Hematopoietic multipotent progenitor cell treated with erythropoietin and hydrocortisone succinate and interleukin-3 and kit ligand, for 15 days (in vitro differentiated cells): ENCODE measurements around the gene C17orf75.
"Not testable (repeated sequence)": the region's sequence is repeated elsewhere in the genome, so short reads cannot be mapped to it uniquely, and the experiment has no call there.

Source experiments
- DNase-seq: peaks from one replicate; pipeline ENCODE4 v3.0.0-alpha.2; 2015; ENCODE audit warnings: low spot score

The C17orf75 gene, protein sequence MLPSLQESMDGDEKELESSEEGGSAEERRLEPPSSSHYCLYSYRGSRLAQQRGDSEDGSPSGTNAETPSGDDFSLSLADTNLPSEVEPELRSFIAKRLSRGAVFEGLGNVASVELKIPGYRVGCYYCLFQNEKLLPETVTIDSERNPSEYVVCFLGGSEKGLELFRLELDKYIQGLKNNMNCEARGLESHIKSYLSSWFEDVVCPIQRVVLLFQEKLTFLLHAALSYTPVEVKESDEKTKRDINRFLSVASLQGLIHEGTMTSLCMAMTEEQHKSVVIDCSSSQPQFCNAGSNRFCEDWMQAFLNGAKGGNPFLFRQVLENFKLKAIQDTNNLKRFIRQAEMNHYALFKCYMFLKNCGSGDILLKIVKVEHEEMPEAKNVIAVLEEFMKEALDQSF

GRCh38 chr17:32341857-32342602 is at the start of gene C17orf75:
Gene C17orf75, minus strand, starts transcription at chr17:32342173. Its CDS starts 34 bp downstream, at chr17:32342139.
- DNase-seq: peak; percentile 78

- no peak for DNase-seq
Measured at GRCh38 chr17:32388613-32389459, 46.9 kb upstream of the C17orf75 start.

DNA sequence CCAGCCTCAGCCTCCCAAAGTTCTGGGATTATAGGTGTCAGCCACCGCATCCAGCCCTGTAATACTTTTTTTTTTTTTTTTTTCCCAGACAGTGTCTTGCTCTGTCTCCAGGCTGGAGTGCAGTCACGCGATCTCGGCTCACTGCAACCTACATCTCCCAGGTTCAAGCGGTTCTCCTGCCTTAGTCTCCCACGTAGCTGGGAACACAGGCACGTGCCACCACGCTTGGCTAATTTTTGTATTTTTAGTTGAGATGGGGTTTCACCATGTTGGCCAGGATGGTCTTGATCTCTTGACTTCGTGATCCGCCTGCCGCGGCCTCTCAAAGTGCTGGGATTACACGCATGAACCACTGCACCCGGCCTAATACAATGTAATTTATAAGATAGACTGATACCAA is 46.2 kb upstream of the C17orf75 start:
- DNase-seq: not testable (repeated sequence)

DNA sequence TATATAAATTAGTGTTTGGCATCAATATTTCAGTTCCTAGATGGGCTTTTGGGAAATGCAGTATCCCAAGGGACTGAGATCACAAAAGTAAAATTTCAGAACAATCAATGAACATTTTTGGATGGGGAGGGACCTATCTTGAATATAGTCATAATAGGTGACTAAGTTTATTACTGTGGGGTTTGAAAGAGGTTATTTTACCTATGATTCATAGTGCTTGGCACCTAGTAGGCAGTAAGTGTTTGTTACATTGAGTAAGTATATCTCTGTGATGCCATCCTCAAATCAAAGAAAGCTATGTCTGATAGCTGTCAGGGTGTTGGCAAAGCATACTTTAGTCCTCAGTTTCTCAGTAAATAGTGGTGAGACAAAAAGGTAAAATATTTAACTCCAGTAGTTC is 44.9 kb upstream of the C17orf75 start:
- no peak for DNase-seq

- no peak for DNase-seq
Measured at GRCh38 chr17:32385971-32386370, 44.0 kb upstream of the C17orf75 start.

DNA sequence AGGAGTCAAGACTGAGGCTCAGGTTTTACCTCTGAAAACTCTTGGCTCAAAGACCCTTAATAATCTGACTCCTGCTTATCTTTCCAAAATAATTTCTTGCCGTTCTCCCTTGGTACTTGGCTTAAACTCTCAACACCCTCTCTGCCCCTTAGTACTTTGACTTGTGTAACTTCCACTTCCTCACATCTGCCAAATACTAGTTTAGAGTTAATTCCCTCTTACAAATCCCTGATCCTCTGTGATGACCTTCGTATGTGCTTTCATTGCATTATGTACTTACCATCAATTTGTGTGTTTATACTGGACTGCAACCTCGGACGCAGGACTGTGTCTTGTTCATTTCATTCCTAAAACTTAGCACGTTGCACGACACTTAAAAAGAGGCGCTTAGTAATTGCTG is 43.1 kb upstream of the C17orf75 start:
- DNase-seq: no peak

DNA sequence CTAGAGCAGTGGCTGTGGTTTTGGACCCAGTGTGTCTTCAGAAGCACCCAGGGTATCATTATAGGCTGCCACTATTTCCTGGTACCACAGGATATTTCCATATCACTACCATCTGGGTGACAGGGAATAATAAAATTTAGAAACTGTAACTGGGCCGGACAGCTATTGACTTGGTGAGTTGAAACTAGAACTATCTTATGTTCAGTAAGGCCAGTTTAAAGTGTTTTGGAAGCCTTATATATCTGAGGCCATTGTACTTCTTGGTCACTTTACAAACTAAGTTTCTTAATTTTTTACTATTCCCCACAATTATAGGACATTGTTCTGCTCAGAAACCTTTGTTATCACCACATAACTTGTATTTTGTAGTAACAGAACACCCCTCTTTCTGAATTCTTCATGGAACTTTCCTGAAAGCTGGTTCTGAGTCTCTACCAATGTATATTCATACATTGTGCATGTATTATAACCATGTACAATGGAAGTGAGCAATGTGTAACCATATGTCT is 42.0 kb upstream of the C17orf75 start:
- no peak for DNase-seq

- DNase-seq: no peak
Measured at GRCh38 chr17:32382526-32383223, 40.7 kb upstream of the C17orf75 start.

GRCh38 chr17:32370426-32370825 is 28.5 kb upstream of the C17orf75 start:
- DNase-seq: no peak

- no peak for DNase-seq
Measured at GRCh38 chr17:32361270-32361669, 19.3 kb upstream of the C17orf75 start.

DNA sequence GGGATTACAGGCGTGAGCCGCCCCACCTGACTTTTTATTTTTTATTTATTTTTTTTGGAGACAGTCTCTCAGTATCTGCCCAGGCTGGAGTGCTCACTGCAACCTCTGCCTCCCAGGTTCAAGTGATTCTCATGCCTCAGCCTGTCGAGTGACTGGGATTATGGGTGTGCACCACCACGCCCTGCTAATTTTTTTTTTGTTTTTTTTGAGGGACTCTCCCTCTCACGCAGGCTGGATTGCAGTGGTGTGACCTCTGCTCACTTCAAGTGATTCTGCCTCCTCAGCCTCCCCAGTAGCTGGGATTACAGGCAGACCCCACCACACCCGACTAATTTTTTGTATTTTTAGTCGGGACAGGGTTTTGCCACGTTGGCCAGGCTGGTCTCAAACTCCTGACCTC is 15.6 kb upstream of the C17orf75 start:
- DNase-seq: no peak

DNA sequence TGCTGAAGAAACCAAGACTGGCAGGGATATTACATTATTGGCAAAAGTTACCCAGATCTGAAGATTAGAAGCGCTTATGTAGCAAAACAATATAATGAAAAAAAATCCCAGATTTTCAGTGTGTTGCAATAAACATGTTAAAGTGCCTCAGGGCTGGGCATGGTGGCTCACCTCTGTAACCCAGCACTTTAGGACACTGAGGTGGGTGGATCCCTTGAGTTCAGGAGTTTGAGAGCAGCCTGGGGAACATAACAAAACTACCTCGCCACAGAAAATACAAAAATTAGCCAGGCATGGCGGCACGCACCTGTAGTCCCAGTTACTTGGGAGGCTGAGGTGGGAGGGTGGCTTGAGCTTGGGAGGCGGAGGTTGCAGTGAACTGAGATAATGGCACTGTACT is 14.8 kb upstream of the C17orf75 start:
- DNase-seq: no peak

DNA sequence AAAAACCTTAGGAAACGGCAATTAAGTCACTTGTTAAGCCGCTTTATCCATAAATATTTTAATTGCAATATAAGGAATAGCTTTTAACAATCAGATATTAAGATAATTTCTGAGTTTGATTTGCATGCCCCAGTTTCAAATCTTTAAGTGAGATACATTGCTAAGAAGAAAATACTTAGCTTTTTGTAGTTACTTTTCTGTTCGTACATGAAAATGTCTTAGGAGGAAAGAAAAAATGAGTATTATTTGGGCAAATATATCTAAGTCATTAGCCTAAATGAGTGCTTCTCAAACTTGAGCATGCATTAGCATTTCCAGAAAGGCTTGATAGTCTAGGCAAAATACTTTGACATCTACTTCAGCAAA is 14.4 kb upstream of the C17orf75 start:
- DNase-seq: no peak

- peak; percentile 38 for DNase-seq
Measured at GRCh38 chr17:32355649-32356377, 13.8 kb upstream of the C17orf75 start.

GRCh38 chr17:32352734-32353133 is 10.8 kb upstream of the C17orf75 start:
- DNase-seq: not testable (repeated sequence)

- DNase-seq: peak; percentile 74
Measured at GRCh38 chr17:32350666-32351418, 8.9 kb upstream of the C17orf75 start.

GRCh38 chr17:32349854-32350665 is 8.1 kb upstream of the C17orf75 start, which contains the start of gene ZNF207:
Gene ZNF207, plus strand, starts transcription at chr17:32350157. Its CDS starts 129 bp downstream, at chr17:32350286.
- peak; percentile 98 for DNase-seq

DNA sequence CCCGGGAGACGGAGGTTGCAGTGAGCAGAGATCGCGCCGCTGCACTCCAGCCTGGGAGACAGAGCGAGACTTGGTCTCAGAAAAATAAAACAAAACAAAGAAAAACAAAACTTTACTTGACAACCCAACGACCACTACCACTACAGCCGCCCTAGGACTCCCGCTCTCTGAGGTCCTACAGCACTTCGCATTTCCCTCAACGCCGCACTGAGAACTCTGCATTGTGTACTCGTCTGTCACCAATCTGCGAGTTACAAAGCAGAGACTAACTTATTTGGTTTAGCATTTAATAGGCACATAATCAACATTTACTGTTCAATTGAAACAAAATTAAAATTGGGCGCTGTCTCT is 7.5 kb upstream of the C17orf75 start:
- no peak for DNase-seq

DNA sequence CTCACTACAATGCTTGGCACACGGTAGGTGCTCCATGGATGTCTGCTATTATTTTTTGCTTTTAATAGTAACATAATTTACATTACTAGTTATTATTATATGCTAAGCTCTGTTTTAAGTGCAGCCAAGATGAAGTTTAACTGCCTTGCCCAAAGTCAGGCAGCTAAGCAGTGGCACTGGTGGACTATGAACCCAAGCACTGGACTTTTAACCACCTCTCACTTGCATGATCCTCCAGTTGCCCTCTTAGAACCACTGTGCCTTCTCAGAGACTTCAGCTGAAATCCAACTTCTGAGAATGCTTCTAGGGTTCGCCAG is 6.5 kb upstream of the C17orf75 start:
- DNase-seq: peak; percentile 86
